D721Med (cell line): ENCODE data around the gene CLIC5.

Experiments used
- DNase-seq: peaks from one replicate; pipeline ENCODE4 v3.0.0; 2011; ENCODE audit warnings: low spot score; ENCODE audit not compliant: insufficient read length
- FAIRE-seq: peaks from 2 replicates; lab custom pipeline; 2011; peaks lifted over from hg19 to GRCh38; lab: Jason Lieb, UNC
- TF ChIP-seq, protein P1 (sequence below): IDR thresholded peaks from 2 replicates; pipeline ENCODE4 v1.5.1; 2012; ENCODE audit warnings: mild to moderate bottlenecking, control low read depth; ENCODE audit not compliant: insufficient read depth; ENCODE audit errors: missing control alignments

Gene CLIC5

DNA sequence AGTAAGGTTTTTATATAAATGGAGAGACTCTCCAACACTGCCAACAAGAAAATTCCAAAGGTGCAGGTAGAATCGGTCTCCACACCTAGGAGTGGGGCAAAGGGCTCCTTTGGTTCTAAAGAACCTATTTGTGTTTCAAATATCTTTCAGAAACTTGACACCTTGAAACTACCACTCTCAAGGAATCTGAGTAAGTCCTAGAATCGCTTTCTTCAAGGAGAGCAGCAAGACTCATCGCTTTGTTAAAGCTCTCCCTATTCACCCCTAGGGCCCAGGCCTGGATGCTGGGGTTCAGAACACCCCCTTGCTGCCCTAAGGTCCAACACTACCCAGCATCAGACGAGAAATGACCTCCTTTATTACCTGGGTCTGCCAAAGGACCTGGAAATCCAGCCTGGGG is 2.0 kb downstream of the CLIC5 start:
- TF ChIP-seq, protein P1, sequence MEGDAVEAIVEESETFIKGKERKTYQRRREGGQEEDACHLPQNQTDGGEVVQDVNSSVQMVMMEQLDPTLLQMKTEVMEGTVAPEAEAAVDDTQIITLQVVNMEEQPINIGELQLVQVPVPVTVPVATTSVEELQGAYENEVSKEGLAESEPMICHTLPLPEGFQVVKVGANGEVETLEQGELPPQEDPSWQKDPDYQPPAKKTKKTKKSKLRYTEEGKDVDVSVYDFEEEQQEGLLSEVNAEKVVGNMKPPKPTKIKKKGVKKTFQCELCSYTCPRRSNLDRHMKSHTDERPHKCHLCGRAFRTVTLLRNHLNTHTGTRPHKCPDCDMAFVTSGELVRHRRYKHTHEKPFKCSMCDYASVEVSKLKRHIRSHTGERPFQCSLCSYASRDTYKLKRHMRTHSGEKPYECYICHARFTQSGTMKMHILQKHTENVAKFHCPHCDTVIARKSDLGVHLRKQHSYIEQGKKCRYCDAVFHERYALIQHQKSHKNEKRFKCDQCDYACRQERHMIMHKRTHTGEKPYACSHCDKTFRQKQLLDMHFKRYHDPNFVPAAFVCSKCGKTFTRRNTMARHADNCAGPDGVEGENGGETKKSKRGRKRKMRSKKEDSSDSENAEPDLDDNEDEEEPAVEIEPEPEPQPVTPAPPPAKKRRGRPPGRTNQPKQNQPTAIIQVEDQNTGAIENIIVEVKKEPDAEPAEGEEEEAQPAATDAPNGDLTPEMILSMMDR = no peak
- no peak for DNase-seq
- no peak for FAIRE-seq

DNA sequence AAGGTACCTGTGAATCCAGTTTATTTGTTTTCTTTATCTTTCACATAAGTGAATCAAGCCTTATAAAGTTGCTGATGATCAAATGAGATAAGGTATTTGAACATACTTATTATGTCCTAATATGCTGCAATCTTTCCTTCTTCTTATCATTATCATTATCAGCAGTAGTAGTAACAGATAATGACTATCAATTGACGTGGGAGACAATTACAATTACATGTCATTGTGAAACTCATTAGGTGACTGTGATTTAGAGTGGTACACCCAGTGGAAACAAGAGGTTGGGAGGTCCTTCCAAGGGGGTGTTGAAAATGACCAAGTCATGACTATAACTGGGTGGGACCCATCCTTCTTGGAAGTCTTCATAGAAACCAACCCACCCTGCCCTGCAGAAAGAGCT is 2.8 kb downstream of the CLIC5 start:
- FAIRE-seq (no peak), DNase-seq (no peak)
- TF ChIP-seq, protein P1 = no peak

DNA sequence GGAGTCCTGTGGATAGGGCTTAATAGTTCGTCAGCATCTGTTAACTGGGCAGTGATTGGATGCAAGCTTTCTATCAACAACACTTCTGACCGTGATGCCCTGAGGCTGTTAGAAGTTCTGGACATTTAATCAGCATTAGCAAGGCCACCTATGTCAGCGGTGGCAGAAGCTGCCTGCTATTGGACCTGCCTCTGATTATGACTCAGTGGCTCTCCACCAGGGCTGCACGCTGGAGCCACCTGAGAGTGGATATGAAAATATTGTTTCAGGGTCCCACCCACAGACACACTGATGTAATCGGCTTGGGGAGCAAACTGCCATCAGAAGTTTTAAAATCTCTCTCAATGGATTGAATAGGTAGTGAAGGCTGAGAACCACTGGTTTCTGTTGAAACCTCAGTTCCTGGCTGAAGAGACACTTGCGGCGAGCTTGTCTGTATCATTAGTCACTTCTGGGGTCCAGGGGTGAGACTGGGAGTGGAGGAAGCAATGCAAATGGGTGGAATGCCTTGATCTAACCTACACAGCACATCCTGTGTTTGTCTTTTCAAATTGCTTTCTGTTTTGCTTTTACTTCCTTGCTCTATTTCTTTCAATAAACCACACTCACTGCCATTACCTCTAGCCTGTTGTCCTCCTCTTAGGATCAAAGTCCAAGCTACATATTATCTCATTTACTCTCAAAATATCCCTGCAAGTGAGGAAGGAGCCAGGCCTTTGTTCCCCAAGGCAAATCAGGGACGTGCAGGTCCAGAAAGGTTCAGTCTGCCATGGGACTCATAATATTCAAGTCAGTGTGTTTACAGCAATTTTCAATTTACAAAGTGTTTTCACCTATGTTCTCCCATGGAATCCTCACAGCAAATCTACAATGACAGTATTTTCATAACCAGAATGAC is 4.2 kb downstream of the CLIC5 start:
- DNase-seq = no peak
- no peak for FAIRE-seq
- TF ChIP-seq, protein P1 = no peak

DNA sequence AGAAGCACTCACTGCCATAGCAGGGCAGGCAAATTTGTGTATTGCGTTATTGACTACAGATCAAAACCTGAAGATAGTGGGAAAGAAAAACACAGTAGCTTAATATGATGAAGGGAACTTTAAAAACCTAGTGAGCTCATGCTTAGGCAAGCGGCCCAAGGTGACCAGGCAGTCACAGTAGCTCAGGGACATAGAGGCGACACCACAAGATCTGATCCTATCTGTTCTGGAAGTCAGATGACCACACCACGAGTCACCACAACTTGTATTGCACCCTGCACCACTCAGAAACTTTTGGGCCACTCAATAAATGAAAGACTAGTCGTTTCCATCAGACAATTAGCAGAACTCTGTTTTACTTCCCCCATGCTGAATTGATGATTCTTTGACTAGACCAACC is 4.9 kb downstream of the CLIC5 start:
- TF ChIP-seq, protein P1 = no peak
- DNase-seq (no peak), FAIRE-seq (no peak)

DNA sequence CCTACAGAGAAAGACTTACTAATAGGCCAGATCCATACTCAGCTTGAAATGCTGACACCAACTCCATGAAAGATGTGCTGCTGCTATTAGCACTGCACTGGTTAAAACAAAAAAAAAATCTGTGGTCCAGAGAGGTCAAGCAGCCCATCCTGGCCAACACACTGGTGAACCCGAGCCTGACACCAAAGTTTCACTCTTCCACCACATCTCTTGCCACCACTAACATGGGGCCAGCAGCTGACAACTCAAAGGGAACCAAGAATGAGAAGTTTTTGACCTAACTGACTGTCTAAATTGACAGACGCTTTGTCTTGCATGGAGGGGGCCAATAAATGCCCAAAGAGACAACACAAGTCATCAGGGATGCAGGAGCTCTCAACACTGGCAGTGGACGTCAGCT is 5.4 kb downstream of the CLIC5 start:
- no peak for DNase-seq
- TF ChIP-seq, protein P1 = no peak
- no peak for FAIRE-seq

DNA sequence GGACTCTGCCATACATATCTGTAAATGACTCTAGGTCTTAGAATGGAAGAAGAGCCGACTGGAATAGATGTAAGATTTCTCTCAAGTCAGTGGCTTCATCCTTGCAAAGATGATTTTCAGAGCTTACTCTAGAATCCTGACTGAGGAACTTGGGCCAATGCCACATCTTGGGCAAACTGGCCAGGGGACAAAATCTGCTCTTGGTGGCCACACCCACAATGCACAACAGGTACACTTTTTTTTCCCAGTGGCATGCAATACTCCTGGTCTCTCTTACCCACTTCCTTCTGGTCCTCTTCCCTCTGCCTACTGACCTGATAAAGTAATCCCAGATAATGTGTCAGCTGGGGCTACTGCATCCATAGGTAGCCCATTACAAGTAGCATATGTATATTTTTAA is 13.4 kb downstream of the CLIC5 start:
- FAIRE-seq (no peak), DNase-seq (no peak)
- TF ChIP-seq, protein P1 = no peak

DNA sequence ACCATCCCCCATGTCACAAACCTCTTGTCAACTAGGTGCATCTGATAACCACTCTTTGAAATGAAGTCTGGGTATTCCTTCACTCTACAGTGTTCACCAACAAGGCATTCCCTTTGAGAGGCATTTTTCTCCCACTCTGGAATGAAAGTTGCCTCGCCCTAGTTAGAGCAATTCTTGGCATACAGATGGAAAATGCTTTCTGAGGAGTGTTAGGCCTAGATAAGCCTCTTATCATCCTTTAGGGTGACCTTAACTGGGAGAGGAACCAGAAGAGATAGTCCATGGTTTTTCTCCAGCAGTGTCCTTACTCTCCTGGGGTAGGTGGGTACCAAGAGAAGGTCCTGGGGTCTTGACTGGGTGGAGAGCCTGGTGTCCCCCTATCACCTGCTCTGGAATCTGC is 14.8 kb downstream of the CLIC5 start:
- TF ChIP-seq, protein P1 = no peak
- DNase-seq (no peak), FAIRE-seq (no peak)
